ENCODE measurements around the gene CELF5. TPM values are rescaled to one million over a fixed set of nuclear protein-coding genes. Genes with fewer than 3 reads are reported as not detected.

CELF5 gene
- total RNA-seq, 1 donor from 2014 or later = not detected

DNA sequence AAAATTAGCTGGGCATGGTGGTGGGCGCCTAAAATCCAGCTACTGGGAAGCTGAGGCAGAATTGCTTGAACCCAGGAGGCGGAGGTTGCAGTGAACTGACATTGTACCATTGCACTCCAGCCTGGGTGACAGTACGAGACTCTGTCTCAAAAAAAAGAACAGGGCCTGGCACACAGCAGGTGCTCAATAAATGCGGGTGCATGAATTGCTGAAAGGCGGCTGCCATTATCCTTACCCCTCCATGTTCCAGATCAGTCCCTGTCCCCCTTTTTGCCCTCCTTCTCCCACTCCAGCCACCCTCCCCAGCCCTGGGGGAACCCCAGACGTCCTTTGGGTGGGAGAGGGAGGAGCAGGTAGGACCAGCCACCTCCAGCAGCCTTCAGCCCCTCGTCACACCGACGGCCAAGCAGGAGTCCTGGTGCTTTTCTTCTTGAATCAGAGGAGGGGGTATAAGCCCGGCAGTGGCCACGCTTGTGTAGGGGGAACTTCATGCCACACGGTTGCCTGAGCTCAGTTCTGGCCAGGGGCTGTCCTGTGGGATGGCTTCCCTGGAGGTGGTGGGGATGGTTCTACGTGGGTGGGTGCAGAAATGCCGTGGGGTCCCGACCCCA is 121.5 kb downstream of the CELF5 start:
- intact Hi-C loops (cut with DNase I) = no loop called here
- DNase-seq (ENCODE audit: missing footprints) (peak; percentile 72), ATAC-seq (no peak)

Other genes with a start within 250 kb of the CELF5 start
- 1.1 TPM for gene TLE6, start 247.1 kb upstream of the CELF5 start, total RNA-seq
- 58.6 TPM for gene TLE2, start 195.4 kb upstream of the CELF5 start, total RNA-seq
- 775 TPM for gene TLE5, start 162.2 kb upstream of the CELF5 start, total RNA-seq
- 64.7 TPM for gene GNA11, start 130.3 kb upstream of the CELF5 start, total RNA-seq
- 2.9 TPM for gene GNA15, start 88.6 kb upstream of the CELF5 start, total RNA-seq
- 1.2 TPM for gene S1PR4, start 45.9 kb upstream of the CELF5 start, total RNA-seq
- 23.7 TPM for gene NCLN, start 38.7 kb upstream of the CELF5 start, total RNA-seq
- 164 TPM for gene NFIC, start 141.9 kb downstream of the CELF5 start, total RNA-seq